Sigmoid colon (tissue), 7 donors: ENCODE data around the gene PPIA. TPM values are rescaled to one million over a fixed set of nuclear protein-coding genes. Genes with fewer than 3 reads are reported as not detected.

Experiments
- DNase-seq: peaks from one replicate; pipeline ENCODE4 v3.0.0-alpha.2; 2019
- H3K27ac ChIP-seq, 4 donors: fragments of 200-600 bp; sonication (generic); one replicate each; pipeline ENCODE4 v1.5.1; 2016 to 2019; ENCODE audit warnings: mild to moderate bottlenecking in 1 of 4
- H3K27me3 ChIP-seq, 3 donors: fragments of 200-600 bp; sonication (generic); one replicate each; pipeline ENCODE4 v1.5.1; 2019; ENCODE audit warnings: mild to moderate bottlenecking in 1 of 3
- H3K36me3 ChIP-seq, 4 donors: fragments of 200-600 bp; sonication (generic); one replicate each; pipeline ENCODE4 v1.5.1; 2016 to 2019
- H3K4me1 ChIP-seq, 4 donors: fragments of 200-600 bp; sonication (generic); one replicate each; pipeline ENCODE4 v1.5.1; 2017 to 2019
- H3K4me3 ChIP-seq, 4 donors: fragments of 200-600 bp; sonication (generic); one replicate each; pipeline ENCODE4 v1.5.1; 2017 to 2019; ENCODE audit warnings: mild to moderate bottlenecking in 2 of 4, moderate library complexity in 1 of 4
- H3K9me3 ChIP-seq, 4 donors: fragments of 200-600 bp in 3 of 4; sonication (generic) in 3 of 4; one replicate each; pipeline versions ENCODE4 v1.5.1 to v1.6.1; 2013 to 2019
- EP300 ChIP-seq, 4 donors: sonication (generic); formaldehyde crosslinking; IDR thresholded peaks; one replicate each; pipeline ENCODE4 v1.6.1; 2017; ENCODE audit warnings: antibody characterized with exemption in 4 of 4
- POLR2A ChIP-seq, 2 donors: fragments of 450-650 bp; IDR thresholded peaks; one replicate each; pipeline ENCODE4 v1.6.1; 2016; ENCODE audit warnings: antibody characterized with exemption in 2 of 2, mild to moderate bottlenecking in 2 of 2, moderate library complexity in 2 of 2
- POLR2AphosphoS5 ChIP-seq, 4 donors: sonication (generic); formaldehyde crosslinking; IDR thresholded peaks; one replicate each; pipeline ENCODE4 v1.6.1; 2017; ENCODE audit warnings: antibody characterized with exemption in 4 of 4
- WGBS, 2 donors: extraction: QIAGEN DNeasy Blood & Tissue Kit; methylation state at CpG; one replicate each; pipeline ENCODE4 v1.1.7; 2013; 5-methylcytosine and 5-hydroxymethylcytosine counted together
- intact Hi-C: fragments of 100-400 bp; cut with DNase I; formaldehyde crosslinking; loops from one replicate; pipeline ENCODE4 v1.15.1; 2023
- polyA plus RNA-seq, 3 donors: library from polyadenylated mRNA; stranded (reverse); fragments of 200-250 nt; gene quantifications; one replicate each; pipeline ENCODE4 v1.2.3, GENCODE V29; 2013
- total RNA-seq, 4 donors: library from RNA; depleted of rRNA; stranded (reverse); fragments of >200 nt; gene quantifications; one replicate each; pipeline ENCODE4 v1.1.0, GENCODE V29; 2016
- TF ChIP-seq, protein P1 (sequence below), 4 experiments: fragments of 450-650 bp in 3 of 4; fragments of 200-600 bp in 1 of 4; IDR thresholded peaks; one replicate each; pipeline ENCODE4 v1.5.1; 2016 to 2019; ENCODE audit warnings: antibody characterized with exemption in 4 of 4, mild to moderate bottlenecking in 3 of 4, moderate library complexity in 2 of 4
- donor health status: healthy with polysubstance abuse.
- donor health status: Bipolar disorder and iron deficiency.
- donor health status: healthy.

Gene PPIA
- total and polyA plus RNA-seq, 7 donors: 1,033 to 3,915 (median 1,396) TPM

GRCh38 chr7:44793919-44794318 is 2.6 kb upstream of the PPIA start:
- 86 to 87% methylated on average over 5 of the region's 5 CpGs for WGBS, 2 donors
- TF ChIP-seq EP300 (IDR thresholded peaks at IDR 0.05): no peak
- TF ChIP-seq, protein P1, sequence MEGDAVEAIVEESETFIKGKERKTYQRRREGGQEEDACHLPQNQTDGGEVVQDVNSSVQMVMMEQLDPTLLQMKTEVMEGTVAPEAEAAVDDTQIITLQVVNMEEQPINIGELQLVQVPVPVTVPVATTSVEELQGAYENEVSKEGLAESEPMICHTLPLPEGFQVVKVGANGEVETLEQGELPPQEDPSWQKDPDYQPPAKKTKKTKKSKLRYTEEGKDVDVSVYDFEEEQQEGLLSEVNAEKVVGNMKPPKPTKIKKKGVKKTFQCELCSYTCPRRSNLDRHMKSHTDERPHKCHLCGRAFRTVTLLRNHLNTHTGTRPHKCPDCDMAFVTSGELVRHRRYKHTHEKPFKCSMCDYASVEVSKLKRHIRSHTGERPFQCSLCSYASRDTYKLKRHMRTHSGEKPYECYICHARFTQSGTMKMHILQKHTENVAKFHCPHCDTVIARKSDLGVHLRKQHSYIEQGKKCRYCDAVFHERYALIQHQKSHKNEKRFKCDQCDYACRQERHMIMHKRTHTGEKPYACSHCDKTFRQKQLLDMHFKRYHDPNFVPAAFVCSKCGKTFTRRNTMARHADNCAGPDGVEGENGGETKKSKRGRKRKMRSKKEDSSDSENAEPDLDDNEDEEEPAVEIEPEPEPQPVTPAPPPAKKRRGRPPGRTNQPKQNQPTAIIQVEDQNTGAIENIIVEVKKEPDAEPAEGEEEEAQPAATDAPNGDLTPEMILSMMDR (IDR thresholded peaks at IDR 0.05): no peak
- no peak for TF ChIP-seq POLR2AphosphoS5 (IDR thresholded peaks at IDR 0.05)
- TF ChIP-seq POLR2A (IDR thresholded peaks at IDR 0.05): no peak
- intact Hi-C loops: loop anchor here (2.0 kb wide), 1 partner anchor 25 kb away; no protein-coding TSS in a partner anchor

DNA sequence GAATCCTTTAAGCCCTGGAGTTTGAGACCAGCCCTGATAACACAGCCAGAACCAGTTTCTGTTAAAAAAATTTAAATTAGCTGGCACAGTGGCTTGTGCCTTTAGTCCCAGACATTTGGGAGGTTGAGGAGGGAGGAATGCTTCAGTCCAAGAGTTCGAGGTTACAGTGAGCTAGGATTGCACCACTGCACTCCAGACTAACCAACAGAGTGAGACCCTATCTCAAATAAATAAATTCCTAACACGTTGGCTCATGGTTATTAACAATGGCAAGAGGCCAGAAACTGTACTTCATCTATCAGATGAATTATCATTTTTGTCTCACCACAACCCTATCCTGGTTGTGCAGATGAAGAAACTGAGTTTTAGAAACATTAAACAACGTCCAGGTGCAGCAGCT is 2.1 kb upstream of the PPIA start:
- H3K9me3 ChIP-seq: no peaks in the 10 kb centered on the region
- WGBS, 2 donors: 56 to 69% methylated on average over 3 of the region's 3 CpGs
- intact Hi-C loops: loop anchor here (2.0 kb wide), 1 partner anchor 26 kb away; no protein-coding TSS in a partner anchor
- H3K36me3 ChIP-seq: peaks cover under 1 to 6% (median 2%) of the 10 kb centered on the region in 4 donors
- TF ChIP-seq POLR2AphosphoS5 (IDR thresholded peaks at IDR 0.05): no peak
- TF ChIP-seq, protein P1 (IDR thresholded peaks at IDR 0.05): no peak
- TF ChIP-seq EP300 (IDR thresholded peaks at IDR 0.05): no peak
- TF ChIP-seq POLR2A (IDR thresholded peaks at IDR 0.05): no peak
- no peak for DNase-seq
- H3K4me3 ChIP-seq: no peak overlapping the region
- H3K27me3 ChIP-seq: no peaks in the 10 kb centered on the region
- peaks cover 0 to 27% (median 21%) of the 10 kb centered on the region in 4 donors for H3K4me1 ChIP-seq
- H3K27ac ChIP-seq: peak overlapping the region in 1 of 4 donors; percentile 27

More at GRCh38 chr7:44793919-44794318, 2.6 kb upstream of the PPIA start:
- H3K4me1 ChIP-seq: peaks cover 0 to 23% (median 17%) of the 10 kb centered on the region in 4 donors
- H3K4me3 ChIP-seq: no peak overlapping the region
- no peaks in the 10 kb centered on the region for H3K9me3 ChIP-seq
- no peak for DNase-seq
- peak overlapping the region in 1 of 4 donors; percentile 27 for H3K27ac ChIP-seq
- H3K36me3 ChIP-seq: peaks cover 0 to 2% (median 0%) of the 10 kb centered on the region in 4 donors
- no peaks in the 10 kb centered on the region for H3K27me3 ChIP-seq

- Histone ChIP-seq H3K27ac (peak overlapping the region; percentile 99 to 100 (median 100)), H3K9me3 (no peaks in the 10 kb centered on the region), H3K4me1 (peaks cover 0 to 35% (median 26%) of the 10 kb centered on the region in 4 donors), H3K27me3 (no peaks in the 10 kb centered on the region), H3K4me3 (peak overlapping the region; percentile 76 to 97 (median 95)), H3K36me3 (peaks cover 15 to 24% (median 19%) of the 10 kb centered on the region in 4 donors)
- 1% methylated on average over 59 of the region's 59 CpGs for WGBS, 2 donors
- intact Hi-C loops: loop anchor here (1.0 to 5.0 kb wide), 5 partner anchors 48 to 214 kb away; partner anchors contain the start of genes OGDH, PURB, TMED4 and ZMIZ2
- no peak for TF ChIP-seq POLR2A (IDR thresholded peaks at IDR 0.05)
- TF ChIP-seq EP300 (IDR thresholded peaks at IDR 0.05): no peak
- TF ChIP-seq POLR2AphosphoS5 (IDR thresholded peaks at IDR 0.05): no peak
- TF ChIP-seq, protein P1 (IDR thresholded peaks at IDR 0.05): no peak
- DNase-seq: no peak
These were observed 412 bp upstream of the PPIA start for GRCh38 chr7:44796034-44796503.

- peak; percentile 95 for DNase-seq
- TF ChIP-seq POLR2AphosphoS5 (IDR thresholded peaks at IDR 0.05): peak; percentile 57 to 81 (median 72)
- TF ChIP-seq EP300 (IDR thresholded peaks at IDR 0.05): no peak
- peak; percentile 10 to 29 for TF ChIP-seq POLR2A (IDR thresholded peaks at IDR 0.05)
- TF ChIP-seq, protein P1 (IDR thresholded peaks at IDR 0.05): peak in 2 of 4 experiments; percentile 31 to 35
- Histone ChIP-seq H3K36me3 (peaks cover 20 to 37% (median 30%) of the 10 kb centered on the region in 4 donors), H3K27ac (peak overlapping the region; percentile 99 to 100 (median 100)), H3K9me3 (no peaks in the 10 kb centered on the region), H3K27me3 (no peaks in the 10 kb centered on the region), H3K4me3 (peak overlapping the region; percentile 76 to 97 (median 95)), H3K4me1 (peaks cover 0 to 35% (median 26%) of the 10 kb centered on the region in 4 donors)
- intact Hi-C loops: loop anchor here (2.0 to 5.0 kb wide), 4 partner anchors 49 to 215 kb away; partner anchors contain the start of genes OGDH, PURB and TMED4
- 1 to 3% methylated on average over 26 of the region's 26 CpGs for WGBS, 2 donors
These were observed 1.1 kb downstream of the PPIA start for GRCh38 chr7:44797329-44798258.
